CD14-positive monocyte (primary cell): ENCODE data around the gene OR1F1. TPM values are rescaled to one million over a fixed set of nuclear protein-coding genes. Genes with fewer than 3 reads are reported as not detected.

Source experiments
- DNase-seq, 3 donors: peaks; one replicate each; pipeline ENCODE4 v3.0.0-alpha.2; 2011 to 2022
- H2AFZ ChIP-seq: 2 replicates; pipeline ENCODE4 v1.6.0; 2012; ENCODE audit warnings: mild to moderate bottlenecking, low read depth, low read length, inconsistent platforms; ENCODE audit not compliant: insufficient read depth, poor library complexity, severe bottlenecking
- H3K27ac ChIP-seq, 2 donors: 1 replicate in 1 of 2; 2 replicates in 1 of 2; pipeline ENCODE4 v1.5.1; 2012 to 2013; ENCODE audit warnings: low read length in 2 of 2, control low read depth in 1 of 2, inconsistent platforms in 1 of 2, low read depth in 1 of 2, mild to moderate bottlenecking in 1 of 2
- H3K27me3 ChIP-seq, 2 donors: one replicate each; pipeline versions ENCODE4 v1.6.0 to v1.6.1; 2011 to 2013; ENCODE audit warnings: low read length in 2 of 2; ENCODE audit not compliant: control insufficient read depth in 2 of 2, insufficient read depth in 2 of 2
- H3K36me3 ChIP-seq, 2 donors: replicated peaks in 1 of 2; 1 replicate in 1 of 2; 2 replicates in 1 of 2; pipeline versions ENCODE4 v1.5.1 to v1.6.1; 2012 to 2013; ENCODE audit warnings: low read length in 2 of 2, control low read depth in 1 of 2, inconsistent platforms in 1 of 2, mild to moderate bottlenecking in 1 of 2; ENCODE audit not compliant: insufficient read depth in 2 of 2, control insufficient read depth in 1 of 2
- H3K4me1 ChIP-seq, 2 donors: 1 replicate in 1 of 2; 2 replicates in 1 of 2; pipeline versions ENCODE4 v1.5.1 to v1.6.1; 2012 to 2013; ENCODE audit warnings: low read length in 2 of 2, control low read depth in 1 of 2, inconsistent platforms in 1 of 2, mild to moderate bottlenecking in 1 of 2, moderate library complexity in 1 of 2; ENCODE audit not compliant: insufficient read depth in 2 of 2, control insufficient read depth in 1 of 2
- H3K4me2 ChIP-seq: replicated peaks from 2 replicates; pipeline ENCODE3; 2012; ENCODE audit warnings: low read length, moderate library complexity, mild to moderate bottlenecking; ENCODE audit not compliant: poor library complexity, severe bottlenecking; ENCODE audit errors: extremely low read depth
- H3K4me3 ChIP-seq, 3 experiments: fragments of 200-600 bp in 1 of 3; sonication (generic) in 1 of 3; replicated peaks in 1 of 3; 1 replicate in 2 of 3; 2 replicates in 1 of 3; pipeline ENCODE4 v1.5.1; 2011 to 2013; ENCODE audit warnings: low read length in 3 of 3, mild to moderate bottlenecking in 3 of 3, control low read depth in 2 of 3, low read depth in 2 of 3, inconsistent platforms in 1 of 3, moderate library complexity in 1 of 3
- H3K79me2 ChIP-seq: 2 replicates; pipeline ENCODE4 v1.6.0; 2012; ENCODE audit warnings: mild to moderate bottlenecking, control low read depth, inconsistent platforms, low read length, moderate library complexity; ENCODE audit not compliant: insufficient read depth
- H3K9ac ChIP-seq: 2 replicates; pipeline ENCODE4 v1.6.0; 2017; ENCODE audit warnings: low read length, mild to moderate bottlenecking; ENCODE audit not compliant: insufficient read depth, poor library complexity, severe bottlenecking
- H3K9me3 ChIP-seq, 2 donors: replicated peaks in 1 of 2; 1 replicate in 1 of 2; 2 replicates in 1 of 2; pipeline versions ENCODE4 v1.5.1 to v1.6.1; 2012 to 2013; ENCODE audit warnings: low read length in 2 of 2, control low read depth in 1 of 2; ENCODE audit not compliant: control insufficient read depth in 1 of 2, insufficient read depth in 1 of 2
- H4K20me1 ChIP-seq: 2 replicates; pipeline ENCODE4 v1.6.0; 2012; ENCODE audit warnings: mild to moderate bottlenecking, low read length, control low read depth, moderate library complexity; ENCODE audit not compliant: insufficient read depth
- H3K27ac Mint-ChIP-seq, 7 donors: one replicate each; pipeline ENCODE4 v1.8.0; 2020; ENCODE audit warnings: mild to moderate bottlenecking in 7 of 7, mixed read lengths in 7 of 7, moderate library complexity in 6 of 7, inconsistent platforms in 2 of 7
- H3K27me3 Mint-ChIP-seq, 3 donors: one replicate each; pipeline ENCODE4 v1.8.0; 2021 to 2022; ENCODE audit warnings: low read depth in 3 of 3, mild to moderate bottlenecking in 3 of 3, mixed read lengths in 3 of 3, moderate library complexity in 3 of 3, inconsistent platforms in 1 of 3
- H3K36me3 Mint-ChIP-seq, 2 donors: one replicate each; pipeline ENCODE4 v1.8.0; 2020; ENCODE audit warnings: mixed read lengths in 2 of 2, inconsistent platforms in 1 of 2, mild to moderate bottlenecking in 1 of 2
- H3K4me1 Mint-ChIP-seq: one replicate; pipeline ENCODE4 v1.8.0; 2020; ENCODE audit warnings: mild to moderate bottlenecking, mixed read lengths
- H3K4me3 Mint-ChIP-seq, 2 donors: one replicate each; pipeline ENCODE4 v1.8.0; 2020; ENCODE audit warnings: mild to moderate bottlenecking in 2 of 2, mixed read lengths in 2 of 2, moderate library complexity in 1 of 2
- H3K9me3 Mint-ChIP-seq, 7 donors: one replicate each; pipeline ENCODE4 v1.8.0; 2020 to 2022; ENCODE audit warnings: mixed read lengths in 7 of 7, mild to moderate bottlenecking in 6 of 7, moderate library complexity in 6 of 7, inconsistent platforms in 2 of 7
- WGBS: methylation state at CpG from one replicate; pipeline ENCODE4 v1.1.5; 2013; ENCODE audit warnings: missing lambda C conversion rate; ENCODE audit not compliant: insufficient coverage; 5-methylcytosine and 5-hydroxymethylcytosine counted together
- intact Hi-C, 2 donors: fragments of 100-400 bp; cut with micrococcal nuclease; formaldehyde crosslinking; loops; one replicate each; pipeline versions ENCODE4 v1.15.0 to v1.15.1; 2023
- polyA plus RNA-seq, 3 donors: library from polyadenylated mRNA; depleted of rRNA in 1 of 3; unstranded in 2 of 3; stranded (reverse) in 1 of 3; fragments of 300-500 nt in 2 of 3; fragments of >200 nt in 1 of 3; fragmentation: Illumina TruSeq in 2 of 3; gene quantifications; 1 replicate in 2 of 3; 2 replicates in 1 of 3; pipeline ENCODE4 v1.2.3, GENCODE V29; 2012 to 2021
- TF ChIP-seq, protein P1 (sequence below): fragments of 200-600 bp; IDR thresholded peaks from one replicate; pipeline ENCODE4 v1.8.0; 2022; ENCODE audit warnings: antibody characterized with exemption, mild to moderate bottlenecking

OR1F1 gene
- polyA plus RNA-seq, 3 donors, result not detected

DNA sequence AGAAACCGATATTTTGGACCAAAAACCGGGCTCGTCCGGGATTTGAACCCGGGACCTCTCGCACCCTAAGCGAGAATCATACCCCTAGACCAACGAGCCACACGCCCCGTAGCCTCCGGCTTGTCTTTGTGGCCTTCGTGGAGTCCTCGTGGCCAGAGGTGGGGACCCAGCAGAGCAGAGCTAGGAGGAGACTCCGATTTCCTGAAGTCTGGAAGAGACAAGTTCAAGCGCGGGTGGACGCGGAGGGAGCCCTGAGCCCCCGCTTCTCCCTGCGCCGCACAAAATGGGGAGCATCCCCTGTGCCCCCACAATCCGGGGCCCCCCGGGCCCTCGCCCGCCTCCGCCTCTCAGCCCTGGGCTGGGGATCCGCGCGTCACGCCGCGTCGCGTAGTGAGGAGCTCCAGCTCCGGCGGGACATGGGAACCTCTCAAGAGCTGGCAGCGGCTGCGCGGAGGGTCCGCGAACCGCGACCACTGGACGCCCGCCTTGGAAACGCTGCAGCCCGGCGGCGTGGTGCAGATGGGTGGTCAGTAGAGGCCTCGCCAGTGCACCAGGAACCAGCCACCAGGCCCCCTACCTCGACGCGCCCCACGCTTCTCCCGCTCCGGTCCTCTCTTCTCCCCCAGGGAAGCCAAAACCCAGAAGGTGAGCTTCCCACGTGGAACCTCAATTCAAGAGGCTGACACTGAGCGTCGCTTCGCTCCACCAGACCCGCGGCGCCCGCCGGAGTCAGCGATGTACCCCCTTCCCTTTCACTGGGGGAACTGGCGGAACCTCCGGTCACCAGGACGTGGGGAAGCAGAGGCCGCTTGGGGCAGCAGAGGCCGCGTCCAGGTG lies 5.2 kb upstream of the OR1F1 start:
- Histone ChIP-seq H3K4me1 (peaks cover 12 to 16% of the 10 kb centered on the region in 2 donors), H3K36me3 (no peaks in the 10 kb centered on the region), H3K27ac (no peak overlapping the region), H3K9me3 (peaks cover 0 to 53% of the 10 kb centered on the region in 2 donors), H3K79me2 (no peaks in the 10 kb centered on the region), H3K9ac (no peak overlapping the region), H3K4me2 (peak overlapping the region; percentile 73), H4K20me1 (no peaks in the 10 kb centered on the region), H3K27me3 (peaks cover 71 to 96% of the 10 kb centered on the region in 2 donors), H3K4me3 (peak overlapping the region; percentile 2 to 63 (median 36)), H2AFZ (peak overlapping the region; percentile 77)
- H3K4me3 Mint-ChIP-seq, result peak overlapping the region; percentile 72 to 95
- H3K9me3 Mint-ChIP-seq, result peaks cover 8 to 53% (median 40%) of the 10 kb centered on the region in 7 donors
- WGBS, result 3% methylated on average over 59 of the region's 72 CpGs
- peak overlapping the region in 2 of 7 donors; percentile 55 to 73 for H3K27ac Mint-ChIP-seq
- peaks cover 91 to 100% (median 98%) of the 10 kb centered on the region in 3 donors for H3K27me3 Mint-ChIP-seq
- intact Hi-C loops, result no loop called here
- H3K36me3 Mint-ChIP-seq, result peaks cover 10 to 16% of the 10 kb centered on the region in 2 donors
- peak; percentile 15 to 56 (median 33) for DNase-seq
- peaks cover 23% of the 10 kb centered on the region for H3K4me1 Mint-ChIP-seq
- TF ChIP-seq, protein P1, sequence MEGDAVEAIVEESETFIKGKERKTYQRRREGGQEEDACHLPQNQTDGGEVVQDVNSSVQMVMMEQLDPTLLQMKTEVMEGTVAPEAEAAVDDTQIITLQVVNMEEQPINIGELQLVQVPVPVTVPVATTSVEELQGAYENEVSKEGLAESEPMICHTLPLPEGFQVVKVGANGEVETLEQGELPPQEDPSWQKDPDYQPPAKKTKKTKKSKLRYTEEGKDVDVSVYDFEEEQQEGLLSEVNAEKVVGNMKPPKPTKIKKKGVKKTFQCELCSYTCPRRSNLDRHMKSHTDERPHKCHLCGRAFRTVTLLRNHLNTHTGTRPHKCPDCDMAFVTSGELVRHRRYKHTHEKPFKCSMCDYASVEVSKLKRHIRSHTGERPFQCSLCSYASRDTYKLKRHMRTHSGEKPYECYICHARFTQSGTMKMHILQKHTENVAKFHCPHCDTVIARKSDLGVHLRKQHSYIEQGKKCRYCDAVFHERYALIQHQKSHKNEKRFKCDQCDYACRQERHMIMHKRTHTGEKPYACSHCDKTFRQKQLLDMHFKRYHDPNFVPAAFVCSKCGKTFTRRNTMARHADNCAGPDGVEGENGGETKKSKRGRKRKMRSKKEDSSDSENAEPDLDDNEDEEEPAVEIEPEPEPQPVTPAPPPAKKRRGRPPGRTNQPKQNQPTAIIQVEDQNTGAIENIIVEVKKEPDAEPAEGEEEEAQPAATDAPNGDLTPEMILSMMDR, result peak; percentile 41

DNA sequence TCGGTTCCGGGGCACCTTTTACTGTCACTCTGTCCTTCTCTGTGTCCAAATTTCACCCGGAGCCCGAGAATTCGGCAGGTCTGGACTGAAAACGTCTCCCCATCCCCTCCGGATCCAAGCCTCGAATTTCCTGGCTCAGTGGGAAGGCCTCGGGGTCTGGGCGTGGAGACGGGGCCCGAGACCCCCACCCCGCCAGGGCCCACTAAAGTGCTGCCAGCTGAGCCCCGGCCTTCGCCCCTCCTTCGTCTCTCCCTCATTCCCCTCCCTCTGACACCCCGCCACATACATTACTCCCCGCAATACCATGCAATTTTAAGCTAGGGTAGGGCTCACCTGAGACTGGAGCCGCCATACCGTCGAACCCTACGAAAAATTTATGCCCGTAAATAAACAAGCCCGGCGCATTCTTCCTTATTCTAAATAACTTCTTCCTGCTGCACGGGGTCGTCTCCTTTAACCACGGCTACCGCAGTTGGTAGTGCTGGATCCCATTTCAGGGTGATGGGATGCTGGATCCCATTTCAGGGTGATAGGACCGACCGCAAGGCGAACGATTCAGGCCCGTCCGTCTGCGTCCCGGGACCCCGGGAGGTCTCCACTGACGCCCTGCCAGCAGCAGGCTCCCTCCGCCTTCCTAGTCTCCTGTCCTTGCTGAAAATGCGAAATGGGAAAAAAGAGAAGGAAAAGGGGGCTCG lies 4.4 kb upstream of the OR1F1 start:
- H3K4me3 Mint-ChIP-seq, result peak overlapping the region; percentile 72 to 95
- Histone ChIP-seq H2AFZ (peak overlapping the region; percentile 77), H3K4me2 (peak overlapping the region; percentile 73), H3K27me3 (peaks cover 77 to 100% of the 10 kb centered on the region in 2 donors), H3K9me3 (peaks cover 0 to 58% of the 10 kb centered on the region in 2 donors), H3K36me3 (no peaks in the 10 kb centered on the region), H4K20me1 (no peaks in the 10 kb centered on the region), H3K9ac (no peak overlapping the region), H3K79me2 (no peaks in the 10 kb centered on the region), H3K4me3 (peak overlapping the region in 2 of 3 experiments; percentile 36 to 63), H3K4me1 (peaks cover 19 to 22% of the 10 kb centered on the region in 2 donors), H3K27ac (no peak overlapping the region)
- 7% methylated on average over 24 of the region's 42 CpGs for WGBS
- TF ChIP-seq, protein P1, result no peak
- H3K4me1 Mint-ChIP-seq, result peaks cover 28% of the 10 kb centered on the region
- no peak overlapping the region for H3K27ac Mint-ChIP-seq
- H3K9me3 Mint-ChIP-seq, result peaks cover 8 to 60% (median 45%) of the 10 kb centered on the region in 7 donors
- intact Hi-C loops, result no loop called here
- H3K36me3 Mint-ChIP-seq, result peaks cover 15 to 16% of the 10 kb centered on the region in 2 donors
- DNase-seq, result no peak
- peaks cover 91 to 100% (median 98%) of the 10 kb centered on the region in 3 donors for H3K27me3 Mint-ChIP-seq
